DND-41 (cell line): ENCODE data around the gene RESF1.

Experiments used
- ATAC-seq: fragments of 200-7000 bp; cut with Tn5 transposase; 3 replicates; pipeline ENCODE4 v1.9.1; 2021; ENCODE audit warnings: low read depth; ENCODE audit not compliant: insufficient read depth
- DNase-seq: peaks from one replicate; pipeline ENCODE4 v3.0.0-alpha.2; 2020
- H2AFZ ChIP-seq: 2 replicates; pipeline ENCODE4 v1.6.0; 2012; ENCODE audit warnings: low read depth, low read length
- H3K27ac ChIP-seq: 2 replicates; pipeline ENCODE4 v1.5.1; 2012; ENCODE audit warnings: low read length, inconsistent platforms
- H3K27me3 ChIP-seq: fragments of 200-600 bp; sonication (generic); 2 replicates; pipeline ENCODE4 v1.6.0; 2012; ENCODE audit warnings: low read length, mild to moderate bottlenecking, inconsistent platforms; ENCODE audit not compliant: insufficient read depth, poor library complexity
- H3K36me3 ChIP-seq: 2 replicates; pipeline ENCODE4 v1.5.1; 2012; ENCODE audit warnings: low read length, inconsistent platforms; ENCODE audit not compliant: insufficient read depth
- H3K4me1 ChIP-seq: 2 replicates; pipeline ENCODE4 v1.5.1; 2012; ENCODE audit warnings: mild to moderate bottlenecking, low read length; ENCODE audit not compliant: insufficient read depth
- H3K4me2 ChIP-seq: 2 replicates; pipeline ENCODE4 v1.6.0; 2012; ENCODE audit warnings: mild to moderate bottlenecking, moderate library complexity, low read length, inconsistent platforms; ENCODE audit not compliant: insufficient read depth
- H3K4me3 ChIP-seq, 2 experiments: fragments of 200-600 bp in 1 of 2; shearing (Covaris generic) in 1 of 2; 2 replicates each; pipeline ENCODE4 v1.5.1; 2012 to 2016; ENCODE audit warnings: inconsistent platforms in 2 of 2, low read length in 2 of 2, mild to moderate bottlenecking in 2 of 2, low read depth in 1 of 2, moderate library complexity in 1 of 2
- H3K79me2 ChIP-seq: 2 replicates; pipeline ENCODE4 v1.6.0; 2012; ENCODE audit warnings: low read length, inconsistent platforms; ENCODE audit not compliant: insufficient read depth
- H3K9ac ChIP-seq: 2 replicates; pipeline ENCODE4 v1.6.0; 2012; ENCODE audit warnings: low read depth, mild to moderate bottlenecking, inconsistent platforms, low read length, moderate library complexity
- H3K9me3 ChIP-seq: 2 replicates; pipeline ENCODE4 v1.5.1; 2012; ENCODE audit warnings: low read length, moderate library complexity, mild to moderate bottlenecking, inconsistent platforms; ENCODE audit not compliant: insufficient read depth, severe bottlenecking
- H4K20me1 ChIP-seq: 2 replicates; pipeline ENCODE4 v1.6.0; 2012; ENCODE audit warnings: low read length; ENCODE audit not compliant: insufficient read depth
- EZH2 ChIP-seq: IDR thresholded peaks from 3 replicates; pipeline ENCODE4 v1.6.1; 2012; ENCODE audit warnings: borderline replicate concordance, low read depth, mild to moderate bottlenecking, moderate library complexity, low read length, inconsistent platforms; ENCODE audit not compliant: severe bottlenecking
- TF ChIP-seq, protein P1 (sequence below): IDR thresholded peaks from 2 replicates; pipeline ENCODE4 v1.5.1; 2012; ENCODE audit warnings: borderline replicate concordance, low read length, moderate library complexity, mild to moderate bottlenecking; ENCODE audit not compliant: poor library complexity, severe bottlenecking; ENCODE audit errors: extremely low read depth

Gene RESF1

GRCh38 chr12:31967539-31967938 is 8.3 kb downstream of the RESF1 start:
- Histone ChIP-seq H3K4me2 (no peak overlapping the region), H3K27ac (no peak overlapping the region), H3K27me3 (no peaks in the 10 kb centered on the region), H3K4me3 (no peak overlapping the region), H3K9me3 (peaks cover 38% of the 10 kb centered on the region), H3K4me1 (peaks cover 35% of the 10 kb centered on the region), H3K36me3 (peaks cover 95% of the 10 kb centered on the region), H4K20me1 (peaks cover 20% of the 10 kb centered on the region; the same call in 1 of the 2 replicates), H3K9ac (no peak overlapping the region), H3K79me2 (peaks cover 98% of the 10 kb centered on the region), H2AFZ (no peak overlapping the region)
- TF ChIP-seq EZH2, result no peak
- TF ChIP-seq, protein P1, sequence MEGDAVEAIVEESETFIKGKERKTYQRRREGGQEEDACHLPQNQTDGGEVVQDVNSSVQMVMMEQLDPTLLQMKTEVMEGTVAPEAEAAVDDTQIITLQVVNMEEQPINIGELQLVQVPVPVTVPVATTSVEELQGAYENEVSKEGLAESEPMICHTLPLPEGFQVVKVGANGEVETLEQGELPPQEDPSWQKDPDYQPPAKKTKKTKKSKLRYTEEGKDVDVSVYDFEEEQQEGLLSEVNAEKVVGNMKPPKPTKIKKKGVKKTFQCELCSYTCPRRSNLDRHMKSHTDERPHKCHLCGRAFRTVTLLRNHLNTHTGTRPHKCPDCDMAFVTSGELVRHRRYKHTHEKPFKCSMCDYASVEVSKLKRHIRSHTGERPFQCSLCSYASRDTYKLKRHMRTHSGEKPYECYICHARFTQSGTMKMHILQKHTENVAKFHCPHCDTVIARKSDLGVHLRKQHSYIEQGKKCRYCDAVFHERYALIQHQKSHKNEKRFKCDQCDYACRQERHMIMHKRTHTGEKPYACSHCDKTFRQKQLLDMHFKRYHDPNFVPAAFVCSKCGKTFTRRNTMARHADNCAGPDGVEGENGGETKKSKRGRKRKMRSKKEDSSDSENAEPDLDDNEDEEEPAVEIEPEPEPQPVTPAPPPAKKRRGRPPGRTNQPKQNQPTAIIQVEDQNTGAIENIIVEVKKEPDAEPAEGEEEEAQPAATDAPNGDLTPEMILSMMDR, result no peak
- DNase-seq (no peak), ATAC-seq (no peak)

GRCh38 chr12:31970199-31970598 is 11.0 kb downstream of the RESF1 start:
- H3K79me2 ChIP-seq, result peaks cover 97% of the 10 kb centered on the region
- no peak overlapping the region for H3K4me3 ChIP-seq
- peaks cover 57% of the 10 kb centered on the region for H3K9me3 ChIP-seq
- no peak overlapping the region for H3K9ac ChIP-seq
- TF ChIP-seq, protein P1, result no peak
- TF ChIP-seq EZH2, result no peak
- peaks cover 10% of the 10 kb centered on the region for H3K4me1 ChIP-seq
- H2AFZ ChIP-seq, result no peak overlapping the region
- DNase-seq (no peak), ATAC-seq (no peak)
- H4K20me1 ChIP-seq, result peaks cover 9% of the 10 kb centered on the region; the same call in 1 of the 2 replicates
- no peaks in the 10 kb centered on the region for H3K27me3 ChIP-seq
- H3K4me2 ChIP-seq, result no peak overlapping the region
- peaks cover 94% of the 10 kb centered on the region for H3K36me3 ChIP-seq
- H3K27ac ChIP-seq, result no peak overlapping the region

GRCh38 chr12:31973818-31974217 is 14.6 kb downstream of the RESF1 start:
- TF ChIP-seq, protein P1, result no peak
- no peak for TF ChIP-seq EZH2
- DNase-seq (no peak), ATAC-seq (no peak)
- no peak overlapping the region for H3K4me2 ChIP-seq
- no peaks in the 10 kb centered on the region for H3K4me1 ChIP-seq
- H2AFZ ChIP-seq, result no peak overlapping the region
- H3K36me3 ChIP-seq, result peaks cover 97% of the 10 kb centered on the region
- no peaks in the 10 kb centered on the region for H3K27me3 ChIP-seq
- no peak overlapping the region for H3K4me3 ChIP-seq
- H3K79me2 ChIP-seq, result peaks cover 96% of the 10 kb centered on the region
- no peak overlapping the region for H3K9ac ChIP-seq
- H4K20me1 ChIP-seq, result no peaks in the 10 kb centered on the region
- H3K27ac ChIP-seq, result no peak overlapping the region
- peaks cover 58% of the 10 kb centered on the region for H3K9me3 ChIP-seq

DNA sequence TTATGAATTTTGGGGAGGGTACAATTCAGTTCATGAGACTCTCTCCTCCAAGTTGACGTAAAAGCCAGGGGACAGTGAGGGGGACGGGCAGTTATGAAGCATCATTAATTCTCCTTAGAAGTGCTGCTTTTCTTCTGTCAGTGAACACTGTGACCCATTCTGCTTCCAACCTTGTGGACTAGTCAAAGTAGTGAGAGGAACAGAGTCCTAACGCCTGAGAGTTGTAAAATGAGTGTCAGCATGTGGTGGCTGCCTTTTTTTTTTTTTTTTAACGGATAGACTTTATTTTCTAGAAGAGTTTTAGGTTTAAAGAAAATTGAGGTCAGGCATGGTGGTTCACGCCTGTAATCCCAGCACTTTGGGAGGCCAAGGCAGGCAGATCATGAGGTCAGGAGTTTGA is 15.5 kb downstream of the RESF1 start:
- peaks cover 56% of the 10 kb centered on the region for H3K9me3 ChIP-seq
- H3K79me2 ChIP-seq, result peaks cover 95% of the 10 kb centered on the region
- no peak for ATAC-seq
- H3K4me1 ChIP-seq, result no peaks in the 10 kb centered on the region
- H3K36me3 ChIP-seq, result peaks cover 97% of the 10 kb centered on the region
- H4K20me1 ChIP-seq, result no peaks in the 10 kb centered on the region
- no peak overlapping the region for H3K9ac ChIP-seq
- no peak overlapping the region for H3K27ac ChIP-seq
- no peaks in the 10 kb centered on the region for H3K27me3 ChIP-seq
- H2AFZ ChIP-seq, result no peak overlapping the region
- no peak overlapping the region for H3K4me3 ChIP-seq
- H3K4me2 ChIP-seq, result no peak overlapping the region
- TF ChIP-seq, protein P1, result no peak
- TF ChIP-seq EZH2, result no peak
- DNase-seq, result no peak
